Keratinocyte (primary cell): ENCODE results near the gene FASLG. TPM values are rescaled to one million over a fixed set of nuclear protein-coding genes. Genes with fewer than 3 reads are reported as not detected.

Experiments used
- DNase-seq: peaks from one replicate; pipeline ENCODE4 v3.0.0-alpha.2; 2011; ENCODE audit warnings: low read depth, missing footprints, low spot score
- FAIRE-seq: peaks from 2 replicates; lab custom pipeline; 2011; peaks lifted over from hg19 to GRCh38; lab: Jason Lieb, UNC
- H2AFZ ChIP-seq: 2 replicates; pipeline ENCODE4 v1.6.0; 2012; ENCODE audit warnings: low read length, control low read depth, inconsistent platforms; ENCODE audit not compliant: control insufficient read depth
- H3K27ac ChIP-seq: 2 replicates; pipeline ENCODE4 v1.5.1; 2011; ENCODE audit warnings: low read length; ENCODE audit not compliant: control insufficient read depth, insufficient read depth
- H3K27me3 ChIP-seq: 3 replicates; pipeline ENCODE4 v1.6.0; 2011; ENCODE audit warnings: low read length; ENCODE audit not compliant: control insufficient read depth, insufficient read depth; ENCODE audit errors: extremely low read depth
- H3K36me3 ChIP-seq, 2 experiments: 2 replicates in 1 of 2; 3 replicates in 1 of 2; pipeline ENCODE4 v1.5.1; 2011; ENCODE audit warnings: low read length in 2 of 2, mild to moderate bottlenecking in 1 of 2; ENCODE audit not compliant: control insufficient read depth in 2 of 2, insufficient read depth in 2 of 2; ENCODE audit errors: extremely low read depth in 1 of 2
- H3K4me1 ChIP-seq: 3 replicates; pipeline ENCODE4 v1.5.1; 2011; ENCODE audit warnings: low read length; ENCODE audit not compliant: control insufficient read depth, insufficient read depth; ENCODE audit errors: extremely low read depth
- H3K4me2 ChIP-seq: 3 replicates; pipeline ENCODE4 v1.6.0; 2011; ENCODE audit warnings: low read depth, low read length; ENCODE audit not compliant: control insufficient read depth, insufficient read depth; ENCODE audit errors: extremely low read depth
- H3K4me3 ChIP-seq, 3 experiments: fragments of 200-600 bp in 1 of 3; sonication (generic) in 1 of 3; 2 replicates in 2 of 3; 3 replicates in 1 of 3; pipeline ENCODE4 v1.5.1; 2011 to 2016; ENCODE audit warnings: low read length in 3 of 3, mild to moderate bottlenecking in 3 of 3, control low read depth in 2 of 3, inconsistent platforms in 1 of 3, low read depth in 1 of 3, mixed read lengths in 1 of 3, mixed run types in 1 of 3, moderate library complexity in 1 of 3; ENCODE audit not compliant: control insufficient read depth in 2 of 3, insufficient read depth in 2 of 3; ENCODE audit errors: extremely low read depth in 1 of 3
- H3K79me2 ChIP-seq: 2 replicates; pipeline ENCODE4 v1.6.0; 2012; ENCODE audit warnings: low read length; ENCODE audit not compliant: control insufficient read depth, insufficient read depth
- H3K9ac ChIP-seq: 3 replicates; pipeline ENCODE4 v1.6.0; 2011; ENCODE audit warnings: low read length; ENCODE audit not compliant: control insufficient read depth, insufficient read depth; ENCODE audit errors: extremely low read depth
- H3K9me1 ChIP-seq: 3 replicates; pipeline ENCODE4 v1.6.0; 2011; ENCODE audit warnings: low read length; ENCODE audit not compliant: control insufficient read depth, insufficient read depth; ENCODE audit errors: extremely low read depth
- H3K9me3 ChIP-seq: 2 replicates; pipeline ENCODE4 v1.5.1; 2012; ENCODE audit warnings: low read depth, low read length; ENCODE audit not compliant: control insufficient read depth
- H4K20me1 ChIP-seq: 3 replicates; pipeline ENCODE4 v1.6.0; 2011; ENCODE audit warnings: low read length; ENCODE audit not compliant: control insufficient read depth, insufficient read depth; ENCODE audit errors: extremely low read depth
- EZH2 ChIP-seq: IDR thresholded peaks from one replicate; pipeline ENCODE4 v1.6.1; 2012; ENCODE audit warnings: inconsistent platforms, mild to moderate bottlenecking, low read length, moderate library complexity
- dilution Hi-C: fragments of 300-500 bp; cut with MboI; formaldehyde crosslinking; loops from one replicate; pipeline ENCODE4 v1.7.0; 2020; ENCODE audit warnings: low sequenced_read_pairs; ENCODE audit not compliant: extremely low pct_ligation_motif_present
- polyA plus RNA-seq, 5 experiments: library from polyadenylated mRNA; depleted of rRNA in 3 of 5; stranded (reverse) in 3 of 5; stranded (forward) in 1 of 5; unstranded in 1 of 5; fragments of >200 nt; gene quantifications; 1 replicate in 1 of 5; 2 replicates in 3 of 5; 3 replicates in 1 of 5; pipeline versions ENCODE4 v1.2.1 to v1.2.3, GENCODE V29; 2011 to 2012; ENCODE audit warnings: missing spikeins in 2 of 5, low read depth in 1 of 5, low replicate concordance in 1 of 5
- TF ChIP-seq, protein P1 (sequence below), 3 experiments: IDR thresholded peaks in 1 of 3; conservative IDR thresholded peaks in 1 of 3; optimal IDR thresholded peaks in 1 of 3; 2 replicates in 2 of 3; 3 replicates in 1 of 3; pipeline versions ENCODE3 to v1.5.1; 2011; ENCODE audit warnings: low read length in 3 of 3, mild to moderate bottlenecking in 3 of 3, moderate library complexity in 2 of 3, control low read depth in 1 of 3, inconsistent platforms in 1 of 3; ENCODE audit not compliant: insufficient read depth in 2 of 3; ENCODE audit errors: extremely low read depth in 1 of 3

Gene FASLG
- polyA plus RNA-seq, 1 donor (not counting 4 experiments of a cell fraction or from before 2014, with no cell fraction given), result 0.04 TPM

DNA sequence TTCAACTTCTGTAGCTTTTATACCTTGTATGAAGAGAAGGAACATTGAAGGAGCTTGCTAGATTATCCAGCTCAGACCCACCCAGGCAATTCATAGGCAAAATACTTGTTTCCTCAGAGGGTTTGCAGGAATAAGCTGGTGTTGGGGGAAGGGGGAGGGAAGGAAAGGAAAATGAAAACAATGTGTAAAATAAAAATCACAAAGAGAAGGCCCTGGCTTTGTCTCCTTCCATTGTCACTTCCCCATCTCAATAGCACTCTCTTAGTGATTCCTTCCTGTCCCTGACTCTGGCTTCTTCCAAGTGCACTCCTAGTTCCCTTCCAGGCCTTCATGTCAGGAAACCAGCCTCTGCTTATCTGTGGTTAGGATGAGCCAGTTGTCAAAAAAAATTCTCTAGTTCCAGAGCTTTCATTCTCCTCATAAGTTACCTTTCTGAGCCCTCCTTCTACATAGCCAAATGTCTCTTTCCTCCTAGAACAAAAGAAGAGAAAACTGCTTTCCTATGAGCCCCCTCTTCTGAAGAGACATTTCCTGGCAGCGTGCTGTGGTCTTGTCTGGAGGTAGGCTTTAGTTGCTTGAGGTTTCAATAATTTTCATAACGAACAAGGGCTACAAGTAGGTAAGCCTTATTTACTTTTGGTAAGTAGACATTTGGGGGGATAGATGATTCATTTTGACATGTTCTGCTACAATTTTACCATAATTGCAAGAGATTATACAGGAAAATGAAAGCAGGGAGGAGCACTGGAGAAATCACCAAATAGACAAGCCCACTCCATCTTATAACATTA, 45.7 kb downstream of the FASLG start:
- H3K4me2 ChIP-seq, result no peak overlapping the region
- H3K9me3 ChIP-seq, result no peaks in the 10 kb centered on the region
- no peak overlapping the region for H3K9ac ChIP-seq
- DNase-seq (no peak), FAIRE-seq (no peak)
- H3K36me3 ChIP-seq, result no peaks in the 10 kb centered on the region
- peaks cover 4% of the 10 kb centered on the region for H3K4me1 ChIP-seq
- no peaks in the 10 kb centered on the region for H3K27me3 ChIP-seq
- H3K4me3 ChIP-seq, result no peak overlapping the region
- H3K9me1 ChIP-seq, result no peaks in the 10 kb centered on the region
- TF ChIP-seq, protein P1, sequence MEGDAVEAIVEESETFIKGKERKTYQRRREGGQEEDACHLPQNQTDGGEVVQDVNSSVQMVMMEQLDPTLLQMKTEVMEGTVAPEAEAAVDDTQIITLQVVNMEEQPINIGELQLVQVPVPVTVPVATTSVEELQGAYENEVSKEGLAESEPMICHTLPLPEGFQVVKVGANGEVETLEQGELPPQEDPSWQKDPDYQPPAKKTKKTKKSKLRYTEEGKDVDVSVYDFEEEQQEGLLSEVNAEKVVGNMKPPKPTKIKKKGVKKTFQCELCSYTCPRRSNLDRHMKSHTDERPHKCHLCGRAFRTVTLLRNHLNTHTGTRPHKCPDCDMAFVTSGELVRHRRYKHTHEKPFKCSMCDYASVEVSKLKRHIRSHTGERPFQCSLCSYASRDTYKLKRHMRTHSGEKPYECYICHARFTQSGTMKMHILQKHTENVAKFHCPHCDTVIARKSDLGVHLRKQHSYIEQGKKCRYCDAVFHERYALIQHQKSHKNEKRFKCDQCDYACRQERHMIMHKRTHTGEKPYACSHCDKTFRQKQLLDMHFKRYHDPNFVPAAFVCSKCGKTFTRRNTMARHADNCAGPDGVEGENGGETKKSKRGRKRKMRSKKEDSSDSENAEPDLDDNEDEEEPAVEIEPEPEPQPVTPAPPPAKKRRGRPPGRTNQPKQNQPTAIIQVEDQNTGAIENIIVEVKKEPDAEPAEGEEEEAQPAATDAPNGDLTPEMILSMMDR (optimal IDR thresholded peaks at IDR 0.05 in 1 of 3, IDR thresholded peaks at IDR 0.05 in 1 of 3, conservative IDR thresholded peaks at IDR 0.05 in 1 of 3; ENCODE audit: extremely low read depth in 1 of 3, insufficient read depth in 2 of 3, low read length in 3 of 3), result no peak
- no peak for TF ChIP-seq EZH2
- H3K79me2 ChIP-seq, result no peaks in the 10 kb centered on the region
- dilution Hi-C loops, result loop anchor here (25.0 kb wide), 1 partner anchor 92 kb away; no protein-coding TSS in a partner anchor
- H4K20me1 ChIP-seq, result no peaks in the 10 kb centered on the region
- no peak overlapping the region for H2AFZ ChIP-seq
- H3K27ac ChIP-seq, result no peak overlapping the region

DNA sequence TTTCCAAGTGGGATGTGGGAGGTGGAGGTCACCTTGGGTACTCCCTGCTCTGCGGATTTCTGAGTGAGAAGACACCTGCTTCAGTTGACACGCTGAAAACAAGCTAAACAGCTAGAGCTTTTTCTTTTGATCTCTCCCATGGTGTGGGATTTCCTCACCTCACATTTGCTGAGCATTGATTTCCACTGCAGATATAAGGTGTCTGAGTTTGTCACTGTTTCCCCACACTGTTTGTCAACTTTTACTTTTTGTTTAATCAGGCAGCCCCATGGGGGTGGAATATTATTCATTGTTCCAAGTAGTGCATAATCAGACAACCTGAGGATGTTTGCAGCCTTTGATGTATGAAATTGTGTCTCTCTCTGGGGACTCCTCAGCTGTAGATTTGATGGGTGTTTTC, 49.5 kb downstream of the FASLG start:
- FAIRE-seq (no peak), DNase-seq (no peak)
- H3K27me3 ChIP-seq, result no peaks in the 10 kb centered on the region
- TF ChIP-seq, protein P1 (optimal IDR thresholded peaks at IDR 0.05 in 1 of 3, IDR thresholded peaks at IDR 0.05 in 1 of 3, conservative IDR thresholded peaks at IDR 0.05 in 1 of 3; ENCODE audit: extremely low read depth in 1 of 3, insufficient read depth in 2 of 3, low read length in 3 of 3), result no peak
- TF ChIP-seq EZH2, result no peak
- no peaks in the 10 kb centered on the region for H3K36me3 ChIP-seq
- no peak overlapping the region for H2AFZ ChIP-seq
- no peaks in the 10 kb centered on the region for H3K9me1 ChIP-seq
- no peaks in the 10 kb centered on the region for H3K79me2 ChIP-seq
- H3K9ac ChIP-seq, result no peak overlapping the region
- no peaks in the 10 kb centered on the region for H3K4me1 ChIP-seq
- no peaks in the 10 kb centered on the region for H3K9me3 ChIP-seq
- H3K27ac ChIP-seq, result no peak overlapping the region
- dilution Hi-C loops, result loop anchor here (25.0 kb wide), 1 partner anchor 96 kb away; no protein-coding TSS in a partner anchor
- no peak overlapping the region for H3K4me3 ChIP-seq
- no peak overlapping the region for H3K4me2 ChIP-seq
- no peaks in the 10 kb centered on the region for H4K20me1 ChIP-seq
